OCI-LY3 (cell line): Measurements from ENCODE around the gene SRSF12.
"Not testable (repeated sequence)": the region's sequence is repeated elsewhere in the genome, so short reads cannot be mapped to it uniquely, and the experiment has no call there.

ENCODE experiments used
- EZH2phosphoT487 ChIP-seq: fragments of 200-600 bp; shearing (Covaris generic); IDR thresholded peaks from 2 replicates; pipeline ENCODE4 v1.6.1; 2018; ENCODE audit warnings: antibody characterized with exemption, mixed run types, low read depth
- TF ChIP-seq, protein P1 (sequence below): fragments of 200-600, 300-600 bp; sonication (generic); IDR thresholded peaks from 2 replicates; pipeline ENCODE4 v1.5.1; 2014; ENCODE audit warnings: antibody characterized with exemption, low read length, low read depth

DNA sequence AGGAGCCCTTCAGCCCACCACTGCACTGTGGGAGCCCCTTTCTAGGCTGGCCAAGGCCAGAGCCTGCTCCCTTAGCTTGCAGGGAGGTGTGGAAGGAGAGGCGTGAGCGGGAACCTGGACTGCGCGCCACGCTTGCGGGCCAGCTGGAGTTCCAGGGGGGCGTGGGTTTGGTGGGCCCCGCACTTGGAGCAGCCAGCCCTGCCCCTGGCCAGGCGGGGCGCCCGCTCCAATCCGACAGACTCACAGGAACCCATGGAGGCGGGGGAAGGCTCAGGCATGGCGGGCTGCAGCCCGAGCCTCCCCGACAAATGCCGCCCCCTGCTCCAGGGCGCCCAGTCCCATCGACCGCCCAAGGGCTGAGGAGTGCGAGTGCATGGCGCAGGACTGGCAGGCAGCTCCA, 52.9 kb downstream of the SRSF12 start:
- TF ChIP-seq, protein P1, sequence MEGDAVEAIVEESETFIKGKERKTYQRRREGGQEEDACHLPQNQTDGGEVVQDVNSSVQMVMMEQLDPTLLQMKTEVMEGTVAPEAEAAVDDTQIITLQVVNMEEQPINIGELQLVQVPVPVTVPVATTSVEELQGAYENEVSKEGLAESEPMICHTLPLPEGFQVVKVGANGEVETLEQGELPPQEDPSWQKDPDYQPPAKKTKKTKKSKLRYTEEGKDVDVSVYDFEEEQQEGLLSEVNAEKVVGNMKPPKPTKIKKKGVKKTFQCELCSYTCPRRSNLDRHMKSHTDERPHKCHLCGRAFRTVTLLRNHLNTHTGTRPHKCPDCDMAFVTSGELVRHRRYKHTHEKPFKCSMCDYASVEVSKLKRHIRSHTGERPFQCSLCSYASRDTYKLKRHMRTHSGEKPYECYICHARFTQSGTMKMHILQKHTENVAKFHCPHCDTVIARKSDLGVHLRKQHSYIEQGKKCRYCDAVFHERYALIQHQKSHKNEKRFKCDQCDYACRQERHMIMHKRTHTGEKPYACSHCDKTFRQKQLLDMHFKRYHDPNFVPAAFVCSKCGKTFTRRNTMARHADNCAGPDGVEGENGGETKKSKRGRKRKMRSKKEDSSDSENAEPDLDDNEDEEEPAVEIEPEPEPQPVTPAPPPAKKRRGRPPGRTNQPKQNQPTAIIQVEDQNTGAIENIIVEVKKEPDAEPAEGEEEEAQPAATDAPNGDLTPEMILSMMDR = not testable (repeated sequence)
- not testable (repeated sequence) for TF ChIP-seq EZH2phosphoT487
